Measurements from ENCODE around the gene LPP. TPM values are rescaled to one million over a fixed set of nuclear protein-coding genes. Genes with fewer than 3 reads are reported as not detected.

The LPP gene
- total RNA-seq, 1 experiment from 2014 or later: 54.0 TPM

DNA sequence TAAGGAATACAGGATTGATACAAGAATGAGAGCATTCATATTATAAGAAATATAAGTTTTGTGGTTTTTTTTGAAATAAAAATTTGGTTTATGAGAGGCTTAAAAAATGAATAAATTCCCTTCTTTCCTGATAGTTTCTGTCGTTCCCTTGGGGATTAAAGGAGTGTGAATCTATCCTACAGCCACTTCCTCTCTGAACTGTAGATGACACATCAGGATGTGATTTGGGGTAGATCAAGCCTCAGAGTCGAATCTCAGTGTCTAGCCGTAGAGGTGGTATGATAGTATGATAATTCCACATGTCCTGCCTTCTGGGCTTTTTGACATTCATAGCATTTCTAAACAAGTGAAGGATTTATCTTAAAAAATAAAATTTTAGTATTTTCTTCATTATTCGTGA, 343.1 kb downstream of the LPP start (continued):
- TF ChIP-seq POLR2AphosphoS5 (IDR thresholded peaks at IDR 0.05; ENCODE audit: low read depth, low read length) (no peak), POLR2A (IDR thresholded peaks at IDR 0.05; ENCODE audit: borderline replicate concordance, extremely low read depth, insufficient read depth, insufficient read length) (no peak), YY1 (IDR thresholded peaks at IDR 0.05; ENCODE audit: extremely low read depth, insufficient replicate concordance, low read depth, low read length) (no peak)

DNA sequence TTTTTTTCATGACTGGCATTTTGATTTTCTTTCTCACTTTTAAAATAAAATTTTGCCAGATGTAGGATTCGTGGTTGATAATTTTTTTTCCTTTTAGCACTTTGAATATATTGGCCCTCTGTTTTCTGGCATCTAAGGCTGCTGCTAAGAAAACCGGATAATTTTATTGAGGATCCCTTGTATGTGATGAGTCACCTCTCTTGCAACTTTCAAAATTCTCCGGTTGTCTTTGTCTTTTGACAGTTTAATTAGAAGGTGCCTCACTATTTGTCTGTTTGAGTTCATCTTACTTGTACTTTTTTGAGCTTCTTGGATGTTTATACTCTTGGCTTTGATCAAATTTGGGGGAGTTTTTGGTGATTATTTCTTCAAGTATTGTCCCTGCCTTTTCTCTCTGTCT, 349.7 kb downstream of the LPP start:
- Histone ChIP-seq H3K36me3 (ENCODE audit: control insufficient read depth in 1 of 2, insufficient read depth in 2 of 2, low read length in 2 of 2) (no peaks in the 10 kb centered on the region; a peak in 1 of 4 replicates), H2AFZ (ENCODE audit: low read depth, low read length, poor library complexity, severe bottlenecking) (no peak overlapping the region), H3K27me3 (ENCODE audit: insufficient read depth, low read length) (no peaks in the 10 kb centered on the region), H3K4me1 (ENCODE audit: control insufficient read depth in 1 of 2, insufficient read depth in 2 of 2, low read length in 2 of 2) (no peaks in the 10 kb centered on the region), H3K79me2 (ENCODE audit: insufficient read depth, low read length) (no peaks in the 10 kb centered on the region), H3K9me3 (ENCODE audit: control insufficient read depth in 1 of 2, insufficient read depth in 1 of 2, low read depth in 1 of 2, low read length in 2 of 2) (peaks cover 0 to 5% of the 10 kb centered on the region in 2 experiments; a peak in 1 of 4 replicates), H3K4me3 (replicated peaks in 1 of 2; ENCODE audit: low read depth in 1 of 2, low read length in 2 of 2) (no peak overlapping the region), H4K20me1 (ENCODE audit: insufficient read depth) (no peaks in the 10 kb centered on the region), H3K9ac (ENCODE audit: low read length) (no peak overlapping the region), H3K27ac (ENCODE audit: low read depth, low read length) (no peak overlapping the region), H3K9me2 (ENCODE audit: insufficient read depth) (no peaks in the 10 kb centered on the region), H3K4me2 (ENCODE audit: low read length) (no peak overlapping the region)
- BruUV-seq (replicated peaks): no TSS peak
- ChIA-PET CTCF (no interaction called here), POLR2A (no interaction called here), RAD21 (ENCODE audit: low non-redundant PET in 1 of 2, low total read pairs in 2 of 2, uncharacterized antibody in 2 of 2, unreplicated experiment in 2 of 2) (no interaction called here)
- no peak for TF ChIP-seq JUND (IDR thresholded peaks at IDR 0.05)
- no peak for TF ChIP-seq YY1 (IDR thresholded peaks at IDR 0.05; ENCODE audit: extremely low read depth, insufficient replicate concordance, low read depth, low read length)
- no peak for TF ChIP-seq TCF7L2 (IDR thresholded peaks at IDR 0.05; ENCODE audit: borderline replicate concordance, extremely low read depth, insufficient read depth, insufficient read length)
- no peak for TF ChIP-seq EZH2phosphoT487 (IDR thresholded peaks at IDR 0.05; ENCODE audit: borderline replicate concordance)
- TF ChIP-seq EZH2 (IDR thresholded peaks at IDR 0.05): no peak
- no peak for TF ChIP-seq CBX3 (IDR thresholded peaks at IDR 0.05; ENCODE audit: low read depth)
- no peak for TF ChIP-seq ZFX (IDR thresholded peaks at IDR 0.05)
- no peak for TF ChIP-seq POLR2AphosphoS5 (IDR thresholded peaks at IDR 0.05; ENCODE audit: low read depth, low read length)
- TF ChIP-seq, protein P1, sequence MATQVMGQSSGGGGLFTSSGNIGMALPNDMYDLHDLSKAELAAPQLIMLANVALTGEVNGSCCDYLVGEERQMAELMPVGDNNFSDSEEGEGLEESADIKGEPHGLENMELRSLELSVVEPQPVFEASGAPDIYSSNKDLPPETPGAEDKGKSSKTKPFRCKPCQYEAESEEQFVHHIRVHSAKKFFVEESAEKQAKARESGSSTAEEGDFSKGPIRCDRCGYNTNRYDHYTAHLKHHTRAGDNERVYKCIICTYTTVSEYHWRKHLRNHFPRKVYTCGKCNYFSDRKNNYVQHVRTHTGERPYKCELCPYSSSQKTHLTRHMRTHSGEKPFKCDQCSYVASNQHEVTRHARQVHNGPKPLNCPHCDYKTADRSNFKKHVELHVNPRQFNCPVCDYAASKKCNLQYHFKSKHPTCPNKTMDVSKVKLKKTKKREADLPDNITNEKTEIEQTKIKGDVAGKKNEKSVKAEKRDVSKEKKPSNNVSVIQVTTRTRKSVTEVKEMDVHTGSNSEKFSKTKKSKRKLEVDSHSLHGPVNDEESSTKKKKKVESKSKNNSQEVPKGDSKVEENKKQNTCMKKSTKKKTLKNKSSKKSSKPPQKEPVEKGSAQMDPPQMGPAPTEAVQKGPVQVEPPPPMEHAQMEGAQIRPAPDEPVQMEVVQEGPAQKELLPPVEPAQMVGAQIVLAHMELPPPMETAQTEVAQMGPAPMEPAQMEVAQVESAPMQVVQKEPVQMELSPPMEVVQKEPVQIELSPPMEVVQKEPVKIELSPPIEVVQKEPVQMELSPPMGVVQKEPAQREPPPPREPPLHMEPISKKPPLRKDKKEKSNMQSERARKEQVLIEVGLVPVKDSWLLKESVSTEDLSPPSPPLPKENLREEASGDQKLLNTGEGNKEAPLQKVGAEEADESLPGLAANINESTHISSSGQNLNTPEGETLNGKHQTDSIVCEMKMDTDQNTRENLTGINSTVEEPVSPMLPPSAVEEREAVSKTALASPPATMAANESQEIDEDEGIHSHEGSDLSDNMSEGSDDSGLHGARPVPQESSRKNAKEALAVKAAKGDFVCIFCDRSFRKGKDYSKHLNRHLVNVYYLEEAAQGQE (IDR thresholded peaks at IDR 0.05; ENCODE audit: low read depth): no peak
- no peak for TF ChIP-seq EGR1 (IDR thresholded peaks at IDR 0.05; ENCODE audit: low read depth)
- TF ChIP-seq RAD21 (IDR thresholded peaks at IDR 0.05; ENCODE audit: low read depth): no peak
- TF ChIP-seq ZNF274 (IDR thresholded peaks at IDR 0.05; ENCODE audit: low read depth, low read length): no peak
- no peak for TF ChIP-seq SP1 (IDR thresholded peaks at IDR 0.05; ENCODE audit: low read depth)
- ATAC-seq (no peak), DNase-seq (ENCODE audit: low read depth, low spot score) (no peak)
- intact Hi-C loops (cut with micrococcal nuclease): no loop called here
